Activated CD8-positive, alpha-beta memory T cell treated with anti-CD3 and anti-CD28 coated beads for 1 hour (primary cell): ENCODE results near the gene CST6.
A peak's percentile ranks its signal among the peaks of the same experiment; 100 is the strongest.
"Not testable (repeated sequence)": the region's sequence is repeated elsewhere in the genome, so short reads cannot be mapped to it uniquely, and the experiment has no call there.

ENCODE experiments used
- DNase-seq, 2 donors: peaks; one replicate each; pipeline ENCODE4 v3.0.0-alpha.2; 2020; ENCODE audit warnings: low read depth in 1 of 2; ENCODE audit errors: extremely low read depth in 1 of 2

CST6 gene

GRCh38 chr11:65983589-65983987, 28.2 kb upstream of the CST6 start:
- DNase-seq, result no peak

DNA sequence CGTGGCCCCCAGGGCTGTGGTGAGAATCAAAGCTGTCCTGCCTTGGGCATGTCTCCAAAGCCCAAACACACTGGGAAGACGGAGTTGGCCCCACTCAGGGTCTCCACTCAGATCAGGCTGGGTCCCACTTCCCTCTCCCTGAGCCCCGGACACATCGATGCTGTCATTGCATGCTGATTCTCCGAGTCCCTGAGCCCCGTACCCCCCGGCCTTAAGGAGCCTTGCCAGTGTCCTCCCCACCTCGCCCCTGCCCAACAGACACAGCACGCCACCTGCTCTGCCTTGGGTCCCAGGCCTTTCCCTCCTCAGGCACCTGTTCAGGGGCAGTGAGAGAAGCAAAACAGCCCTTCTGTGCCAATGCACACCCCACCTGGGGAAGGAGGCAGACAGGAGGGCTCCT, 24.5 kb upstream of the CST6 start:
- no peak for DNase-seq

GRCh38 chr11:65988791-65989592, 22.8 kb upstream of the CST6 start:
- DNase-seq, result peak; percentile 71 to 81

- no peak for DNase-seq
These were observed 19.8 kb upstream of the CST6 start for GRCh38 chr11:65992056-65992455.

GRCh38 chr11:65997286-65997685, 14.5 kb upstream of the CST6 start:
- no peak for DNase-seq

DNA sequence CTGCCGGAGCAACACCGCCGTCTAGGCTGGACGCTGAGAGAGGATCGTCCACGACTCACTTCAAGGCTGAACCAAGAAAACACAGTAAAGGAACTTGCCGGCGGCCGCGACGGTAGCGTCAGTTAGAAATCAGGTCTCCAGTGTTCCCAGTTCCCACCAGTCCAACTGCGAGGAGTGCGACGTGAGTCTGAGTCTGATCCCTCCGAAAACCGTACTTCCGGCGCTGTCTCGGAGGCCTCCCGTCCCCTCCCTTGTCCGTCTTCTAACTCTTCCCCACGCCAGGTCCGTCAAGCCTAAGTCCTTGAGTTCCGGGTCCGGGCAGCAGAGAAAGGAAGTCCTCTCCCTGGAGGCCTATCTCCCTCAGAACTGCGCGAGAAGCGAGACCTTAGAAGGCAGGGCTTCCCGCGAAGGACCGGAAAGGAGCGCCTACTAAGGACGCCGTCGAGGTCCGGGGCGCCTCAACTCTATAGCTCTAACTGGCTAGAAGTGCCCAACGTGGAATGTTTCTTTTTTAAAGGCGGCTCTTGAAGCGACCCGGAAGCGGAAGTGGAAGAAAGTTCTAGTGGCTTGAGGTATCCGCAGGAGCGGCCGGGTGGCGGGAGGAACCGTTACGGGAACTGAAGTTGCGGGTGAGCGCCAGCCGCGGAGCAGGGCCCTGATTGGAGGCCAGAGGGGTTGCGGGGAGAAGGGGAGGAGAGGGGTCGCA, 9.7 kb upstream of the CST6 start, which contains the start of the genes BANF1 and EIF1AD:
Gene BANF1, plus strand, starts transcription at position 562 of the 706 bp plus-strand sequence. CDS start 748 bp downstream, outside the sequence.
Gene EIF1AD, minus strand, starts transcription at position 216 of the 706 bp plus-strand sequence. CDS start 1,768 bp downstream, outside the sequence.
- peak; percentile 79 to 84 for DNase-seq

GRCh38 chr11:66002648-66003225, 9.1 kb upstream of the CST6 start:
- no peak for DNase-seq

- DNase-seq, result no peak
These were observed 8.5 kb upstream of the CST6 start for GRCh38 chr11:66003291-66003690.

GRCh38 chr11:66004186-66004585, 7.6 kb upstream of the CST6 start:
- no peak for DNase-seq

DNA sequence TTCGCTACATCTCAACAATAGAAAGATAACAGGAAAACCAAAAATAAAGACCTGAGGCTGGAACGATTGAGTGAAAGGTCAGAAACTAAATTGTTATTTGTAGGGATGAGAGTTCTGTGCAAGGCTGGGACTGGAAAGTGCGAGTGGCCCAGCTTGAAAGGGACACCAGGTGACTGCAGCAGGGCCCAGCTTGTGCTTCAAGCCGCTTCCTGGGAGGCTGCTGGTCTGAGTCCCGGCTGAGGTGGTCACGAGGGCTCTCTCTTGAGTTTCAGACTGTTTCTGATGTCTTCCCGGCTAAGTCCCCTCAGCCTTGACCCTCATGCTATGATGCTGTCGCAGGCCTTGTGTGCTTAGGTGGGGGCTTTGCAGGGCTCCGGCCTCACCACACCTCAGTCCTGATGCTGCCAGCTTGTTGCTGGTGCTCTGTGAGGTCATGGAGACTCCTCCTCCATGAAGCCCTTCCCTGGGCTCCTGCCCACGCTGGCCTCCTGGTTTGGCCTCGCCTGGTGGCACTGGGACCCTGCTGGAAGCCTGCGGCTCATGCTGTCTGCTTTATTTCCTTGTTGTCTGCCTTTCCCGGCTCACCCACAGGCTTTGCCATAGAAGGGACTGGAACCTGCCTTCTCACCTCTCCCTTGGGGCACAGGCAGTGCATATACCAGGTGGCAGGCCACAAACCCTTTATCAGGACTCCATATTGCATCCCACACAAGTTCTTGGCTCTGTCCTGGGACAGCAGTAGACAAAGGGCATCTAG, 5.5 kb upstream of the CST6 start:
- DNase-seq, result no peak

GRCh38 chr11:66006891-66007176, 5.0 kb upstream of the CST6 start:
- no peak for DNase-seq

DNA sequence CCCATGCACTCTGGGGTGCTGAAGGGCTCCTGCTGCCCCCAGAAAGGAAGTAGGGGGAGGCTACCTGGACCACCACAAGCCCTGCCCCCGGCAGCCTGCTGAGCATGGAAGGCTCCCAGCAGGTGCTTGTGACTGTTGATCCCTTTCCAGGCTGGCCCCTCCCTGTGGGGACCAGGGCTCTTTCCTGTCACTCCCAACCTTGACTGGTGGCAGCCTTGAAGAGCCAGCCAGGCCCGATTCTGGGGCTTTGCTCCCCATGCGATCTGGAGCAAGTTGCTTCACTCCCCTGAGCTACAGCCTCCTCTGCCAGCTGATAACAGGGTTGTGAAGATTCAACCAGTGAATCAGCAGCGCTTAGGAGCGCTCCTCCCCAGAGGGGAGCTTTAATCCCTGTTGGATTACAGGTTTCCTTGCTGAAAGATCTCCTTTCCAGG, 4.6 kb upstream of the CST6 start:
- DNase-seq, result no peak

DNA sequence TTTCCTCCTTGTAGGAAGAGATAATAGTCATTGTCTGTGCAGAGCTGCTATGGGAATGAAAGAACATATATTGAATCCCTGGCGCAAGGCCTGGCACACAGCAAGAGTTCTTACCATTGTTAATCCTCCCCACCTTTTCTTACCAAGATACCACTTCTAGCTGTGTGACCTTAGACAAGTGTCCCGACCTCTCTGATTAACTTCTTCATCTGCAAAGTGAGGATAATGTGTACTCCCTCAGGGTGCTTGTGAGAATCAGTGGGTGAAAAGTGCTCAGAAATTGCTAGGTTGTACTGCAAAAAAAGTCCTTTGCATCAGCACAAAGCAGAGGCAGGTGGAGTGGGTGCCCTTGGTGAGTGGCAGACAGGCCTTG, 3.7 kb upstream of the CST6 start:
- no peak for DNase-seq

GRCh38 chr11:66008468-66009101, 3.2 kb upstream of the CST6 start:
- DNase-seq, result no peak

DNA sequence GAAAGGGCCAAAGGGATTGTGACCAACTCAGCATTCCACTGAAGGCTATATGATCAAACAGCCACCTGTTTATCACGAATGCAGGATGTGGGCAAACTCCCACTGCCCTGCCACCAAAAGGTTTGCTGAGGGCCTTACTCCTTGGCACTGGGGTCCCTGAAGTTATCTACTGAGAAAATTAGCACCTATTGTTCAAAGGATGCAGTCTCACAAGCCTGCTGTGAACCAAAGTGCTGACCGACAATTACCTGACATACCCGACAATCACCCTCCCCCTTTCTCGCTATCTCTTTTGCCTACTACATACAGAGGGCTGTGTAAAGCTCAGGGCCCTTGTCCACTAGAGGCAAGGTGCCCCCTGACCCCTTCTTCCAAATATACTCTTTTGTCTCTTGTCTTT, 1.8 kb upstream of the CST6 start:
- DNase-seq, result not testable (repeated sequence)

DNA sequence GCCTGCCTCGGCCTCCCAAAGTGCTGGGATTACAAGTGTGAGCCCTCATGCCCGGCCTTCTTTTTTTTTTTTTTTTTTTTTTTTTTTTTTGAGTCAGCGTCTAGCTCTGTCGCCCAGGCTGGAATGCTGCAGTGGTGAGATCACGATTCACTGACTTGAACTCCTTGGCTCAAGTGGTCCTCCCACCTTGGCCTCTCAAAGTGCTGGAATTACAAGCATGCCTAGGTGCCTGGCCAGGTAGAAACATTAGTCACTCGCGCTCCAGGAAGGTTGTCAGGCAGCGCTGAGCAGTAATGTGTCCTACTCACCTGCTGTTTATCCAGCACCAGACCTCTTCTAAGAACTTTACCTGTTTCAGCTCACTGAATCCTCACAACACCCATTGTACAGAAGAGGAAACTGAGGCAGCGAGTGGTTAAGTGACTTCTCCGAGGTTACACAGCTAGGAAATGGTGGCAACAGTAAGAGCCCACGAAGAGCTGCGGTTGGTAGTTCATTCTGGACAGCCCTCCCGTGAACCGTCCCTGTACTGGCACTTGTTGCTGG, 496 bp upstream of the CST6 start:
- DNase-seq, result no peak

GRCh38 chr11:66012371-66012945, 650 bp downstream of the CST6 start:
- DNase-seq, result no peak

- no peak for DNase-seq
These were observed 1.3 kb downstream of the CST6 start for GRCh38 chr11:66012946-66013761.

GRCh38 chr11:66013762-66014100, 1.9 kb downstream of the CST6 start:
- no peak for DNase-seq
